PFSK-1 (cell line): ENCODE data around the gene PTPRN2.

Source experiments
- FOXP2 ChIP-seq: optimal IDR thresholded peaks from 2 replicates; pipeline ENCODE3; 2011; ENCODE audit warnings: borderline replicate concordance, control low read depth, inconsistent platforms; ENCODE audit not compliant: insufficient read depth; ENCODE audit errors: extremely low read length, extremely low read depth
- POLR2AphosphoS5 ChIP-seq: IDR thresholded peaks from 2 replicates; pipeline ENCODE4 v1.6.1; 2012; ENCODE audit warnings: low read depth, mild to moderate bottlenecking, control low read depth, low read length, moderate library complexity
- REST ChIP-seq, 2 experiments: IDR thresholded peaks; 2 replicates each; pipeline versions ENCODE4 v1.6.1 to v1.8.0; 2011 to 2012; ENCODE audit warnings: low read depth in 2 of 2, low read length in 2 of 2, control low read depth in 1 of 2, inconsistent platforms in 1 of 2, mild to moderate bottlenecking in 1 of 2, moderate library complexity in 1 of 2; ENCODE audit not compliant: insufficient read depth in 1 of 2
- SIN3A ChIP-seq: IDR thresholded peaks from 2 replicates; pipeline ENCODE4 v1.6.1; 2012; ENCODE audit warnings: mild to moderate bottlenecking, low read length, moderate library complexity, borderline replicate concordance; ENCODE audit not compliant: insufficient read depth
- TAF1 ChIP-seq: IDR thresholded peaks from 2 replicates; pipeline ENCODE4 v1.6.1; 2012; ENCODE audit warnings: low read length, control low read depth, borderline replicate concordance; ENCODE audit not compliant: insufficient read depth

Gene PTPRN2

GRCh38 chr7:157669768-157670351 lies 917.8 kb downstream of the PTPRN2 start:
- TF ChIP-seq REST (IDR thresholded peaks at IDR 0.05; ENCODE audit: insufficient read depth in 1 of 2, low read depth in 2 of 2, low read length in 2 of 2) (no peak), SIN3A (no peak), POLR2AphosphoS5 (no peak), TAF1 (no peak), FOXP2 (no peak)

GRCh38 chr7:157668884-157669767 lies 918.5 kb downstream of the PTPRN2 start:
- no peak for TF ChIP-seq POLR2AphosphoS5
- TF ChIP-seq SIN3A: no peak
- no peak for TF ChIP-seq REST (IDR thresholded peaks at IDR 0.05; ENCODE audit: insufficient read depth in 1 of 2, low read depth in 2 of 2, low read length in 2 of 2)
- TF ChIP-seq TAF1: no peak
- no peak for TF ChIP-seq FOXP2

- no peak for TF ChIP-seq POLR2AphosphoS5
- TF ChIP-seq FOXP2: peak; percentile 43
- no peak for TF ChIP-seq REST (IDR thresholded peaks at IDR 0.05; ENCODE audit: insufficient read depth in 1 of 2, low read depth in 2 of 2, low read length in 2 of 2)
- no peak for TF ChIP-seq SIN3A
- no peak for TF ChIP-seq TAF1
Measured at GRCh38 chr7:157668221-157668883, 919.3 kb downstream of the PTPRN2 start.

- TF ChIP-seq SIN3A (no peak), POLR2AphosphoS5 (no peak), FOXP2 (no peak), TAF1 (no peak), REST (IDR thresholded peaks at IDR 0.05; ENCODE audit: insufficient read depth in 1 of 2, low read depth in 2 of 2, low read length in 2 of 2) (no peak)
Measured at GRCh38 chr7:157667731-157668130, 919.9 kb downstream of the PTPRN2 start.
